NCI-H526 treated with DMSO at 0.1 percent for 48 hours (cell line): ENCODE results near the gene CUL2.
A peak's percentile ranks its signal among the peaks of the same experiment; 100 is the strongest.
"Not testable (repeated sequence)": the region's sequence is repeated elsewhere in the genome, so short reads cannot be mapped to it uniquely, and the experiment has no call there.

Experiments used
- DNase-seq: peaks from one replicate; lab custom pipeline; 2025; lab: John Stamatoyannopoulos, UW

The CUL2 gene

GRCh38 chr10:35019041-35020024, 70.8 kb downstream of the CUL2 start:
- DNase-seq, result no peak

- DNase-seq, result no peak
Measured at GRCh38 chr10:35017608-35018007, 72.5 kb downstream of the CUL2 start.

GRCh38 chr10:35015843-35016408, 74.2 kb downstream of the CUL2 start:
- no peak for DNase-seq

- DNase-seq, result no peak
Measured at GRCh38 chr10:35012781-35013180, 77.4 kb downstream of the CUL2 start.

- DNase-seq, result no peak
Measured at GRCh38 chr10:35011771-35012191, 78.4 kb downstream of the CUL2 start.

GRCh38 chr10:35007858-35008301, 82.3 kb downstream of the CUL2 start:
- no peak for DNase-seq

GRCh38 chr10:35006836-35007235, 83.3 kb downstream of the CUL2 start:
- DNase-seq, result no peak

- no peak for DNase-seq
Measured at GRCh38 chr10:35005868-35006267, 84.3 kb downstream of the CUL2 start.

- no peak for DNase-seq
Measured at GRCh38 chr10:35004651-35005050, 85.5 kb downstream of the CUL2 start.

- no peak for DNase-seq
Measured at GRCh38 chr10:35003906-35004305, 86.2 kb downstream of the CUL2 start.

- DNase-seq, result no peak
Measured at GRCh38 chr10:35000936-35001335, 89.2 kb downstream of the CUL2 start.

- DNase-seq, result no peak
Measured at GRCh38 chr10:34999532-34999931, 90.6 kb downstream of the CUL2 start.

- DNase-seq, result no peak
Measured at GRCh38 chr10:34998940-34999339, 91.2 kb downstream of the CUL2 start.

GRCh38 chr10:34996843-34997242, 93.3 kb downstream of the CUL2 start:
- DNase-seq, result no peak

GRCh38 chr10:34995925-34996324, 94.2 kb downstream of the CUL2 start:
- DNase-seq, result no peak

GRCh38 chr10:34994565-34995142, 95.5 kb downstream of the CUL2 start:
- DNase-seq, result peak; percentile 29

- DNase-seq, result no peak
Measured at GRCh38 chr10:34993782-34994181, 96.4 kb downstream of the CUL2 start.

- not testable (repeated sequence) for DNase-seq
Measured at GRCh38 chr10:34991117-34991516, 99.0 kb downstream of the CUL2 start.

GRCh38 chr10:34988397-34989067, 101.6 kb downstream of the CUL2 start:
- DNase-seq, result no peak

- DNase-seq, result no peak
Measured at GRCh38 chr10:34985823-34986222, 104.3 kb downstream of the CUL2 start.

- no peak for DNase-seq
Measured at GRCh38 chr10:34985146-34985545, 105.0 kb downstream of the CUL2 start.

- DNase-seq, result no peak
Measured at GRCh38 chr10:34981844-34982243, 108.3 kb downstream of the CUL2 start.
